CD8-positive, alpha-beta memory T cell (primary cell): ENCODE data around the gene MCM9. TPM values are rescaled to one million over a fixed set of nuclear protein-coding genes. Genes with fewer than 3 reads are reported as not detected.

ENCODE experiments used
- CTCF ChIA-PET: fragments of 350-600 bp; sonication (Branson Sonifier 250); formaldehyde crosslinking; loops from one replicate; lab custom pipeline; 2021; ENCODE audit warnings: antibody characterized with exemption; lab: Charles Lee
- POLR2A ChIA-PET: fragments of 350-600 bp; sonication (Branson Sonifier 250); formaldehyde crosslinking; loops from one replicate; lab custom pipeline; 2021; ENCODE audit warnings: antibody characterized with exemption; lab: Charles Lee
- DNase-seq, 5 donors: peaks; one replicate each; pipeline versions ENCODE4 v3.0.0 to v3.0.0-alpha.2; 2020 to 2022; ENCODE audit warnings: mixed read lengths in 1 of 5
- H3K27ac ChIP-seq: one replicate; pipeline ENCODE4 v1.7.0; 2013; ENCODE audit warnings: low read depth, mild to moderate bottlenecking, low read length, moderate library complexity
- H3K27me3 ChIP-seq: 2 replicates; pipeline ENCODE4 v1.7.0; 2013; ENCODE audit warnings: low read length, mild to moderate bottlenecking; ENCODE audit not compliant: insufficient read depth, poor library complexity, severe bottlenecking
- H3K36me3 ChIP-seq: 2 replicates; pipeline ENCODE4 v1.7.0; 2013; ENCODE audit warnings: mild to moderate bottlenecking, low read length, moderate library complexity; ENCODE audit not compliant: insufficient read depth
- H3K4me1 ChIP-seq: 2 replicates; pipeline ENCODE4 v1.7.0; 2013; ENCODE audit warnings: mild to moderate bottlenecking, low read length, moderate library complexity; ENCODE audit not compliant: insufficient read depth
- H3K4me3 ChIP-seq: 2 replicates; pipeline ENCODE4 v1.7.0; 2013; ENCODE audit warnings: mild to moderate bottlenecking, low read length
- H3K9me3 ChIP-seq: 2 replicates; pipeline ENCODE4 v1.7.0; 2013; ENCODE audit warnings: mild to moderate bottlenecking, low read length
- H3K27ac Mint-ChIP-seq, 8 donors: one replicate each; pipeline ENCODE4 v1.8.0; 2020 to 2021; ENCODE audit warnings: mixed read lengths in 8 of 8, mild to moderate bottlenecking in 6 of 8, inconsistent platforms in 3 of 8, moderate library complexity in 3 of 8
- H3K27me3 Mint-ChIP-seq, 2 donors: one replicate each; pipeline ENCODE4 v1.8.0; 2020 to 2021; ENCODE audit warnings: mixed read lengths in 2 of 2, mild to moderate bottlenecking in 1 of 2, moderate library complexity in 1 of 2
- H3K36me3 Mint-ChIP-seq, 3 donors: one replicate each; pipeline ENCODE4 v1.8.0; 2020 to 2021; ENCODE audit warnings: mixed read lengths in 3 of 3, inconsistent platforms in 1 of 3, mild to moderate bottlenecking in 1 of 3
- H3K4me1 Mint-ChIP-seq, 3 donors: one replicate each; pipeline ENCODE4 v1.8.0; 2020 to 2021; ENCODE audit warnings: mixed read lengths in 3 of 3, inconsistent platforms in 1 of 3, mild to moderate bottlenecking in 1 of 3
- H3K4me3 Mint-ChIP-seq, 7 donors: one replicate each; pipeline ENCODE4 v1.8.0; 2020 to 2021; ENCODE audit warnings: mixed read lengths in 7 of 7, mild to moderate bottlenecking in 6 of 7, moderate library complexity in 4 of 7, inconsistent platforms in 2 of 7
- H3K9me3 Mint-ChIP-seq, 5 donors: one replicate each; pipeline ENCODE4 v1.8.0; 2020 to 2022; ENCODE audit warnings: mixed read lengths in 5 of 5, mild to moderate bottlenecking in 3 of 5, moderate library complexity in 2 of 5, inconsistent platforms in 1 of 5
- polyA plus RNA-seq: library from polyadenylated mRNA; unstranded; fragments of 300-500 nt; fragmentation: Illumina TruSeq; gene quantifications from one replicate; pipeline ENCODE4 v1.2.3, GENCODE V29; 2021
- total RNA-seq, 2 experiments: library from RNA; stranded (reverse); gene quantifications; one replicate each; pipeline ENCODE4 v1.2.3, GENCODE V29; 2021

MCM9 gene
- total and polyA plus RNA-seq, 3 experiments from 2014 or later = 18.0 to 25.2 (median 21.3) TPM

DNA sequence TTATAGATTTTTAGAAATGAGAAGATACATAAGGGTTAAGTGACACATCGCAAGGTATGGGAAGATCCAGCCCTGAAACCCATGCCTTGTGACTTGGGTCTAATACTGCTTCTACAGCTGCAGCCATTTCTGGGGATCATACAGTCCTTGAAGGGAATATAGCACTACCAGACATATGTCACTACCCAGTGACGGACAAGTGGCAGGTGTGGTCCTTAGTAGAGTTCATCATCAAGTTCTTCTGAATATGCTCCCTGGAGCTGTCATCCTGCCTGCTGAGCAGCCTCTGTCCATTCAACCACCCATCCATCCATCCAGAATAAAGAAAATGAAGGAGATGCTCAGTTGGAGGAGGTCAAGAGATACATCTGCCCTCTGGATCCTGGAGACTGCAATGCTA is 159.6 kb downstream of the MCM9 start:
- Mint-ChIP-seq H3K4me3 (no peak overlapping the region), H3K4me1 (peaks cover 14 to 25% (median 18%) of the 10 kb centered on the region in 3 donors), H3K36me3 (no peaks in the 10 kb centered on the region), H3K27me3 (peaks cover 1 to 3% of the 10 kb centered on the region in 2 donors), H3K9me3 (no peaks in the 10 kb centered on the region), H3K27ac (no peak overlapping the region)
- H3K4me3 ChIP-seq = no peak overlapping the region
- no peak overlapping the region for H3K27ac ChIP-seq
- ChIA-PET CTCF (interaction anchor here (0.7 to 3.2 kb wide), 13 partner anchors 8 to 335 kb away, joined by 3 to 13 read pairs (median 3); no protein-coding TSS in a partner anchor), POLR2A (no interaction called here)
- no peaks in the 10 kb centered on the region for H3K9me3 ChIP-seq
- no peaks in the 10 kb centered on the region for H3K36me3 ChIP-seq
- no peak for DNase-seq
- H3K4me1 ChIP-seq = peaks cover 16% of the 10 kb centered on the region
- no peaks in the 10 kb centered on the region for H3K27me3 ChIP-seq

DNA sequence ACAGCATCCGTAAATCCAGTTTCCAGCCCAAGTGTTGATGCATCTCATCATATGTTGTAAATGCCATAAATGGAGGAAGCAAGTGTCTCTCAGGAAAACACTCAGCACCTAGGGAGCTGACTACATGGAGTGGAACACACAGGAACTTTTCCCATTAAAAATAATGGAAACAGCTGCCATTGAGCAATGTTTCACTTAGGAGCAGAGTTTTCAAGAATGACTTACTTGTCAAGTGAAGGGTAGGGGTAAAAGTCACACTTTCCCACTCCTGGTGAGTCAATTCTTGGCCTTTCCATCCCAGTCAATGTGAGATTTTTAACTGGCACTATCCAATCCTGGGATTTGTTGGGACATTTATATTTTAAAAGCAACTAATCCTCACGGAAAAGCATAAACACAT is 160.4 kb downstream of the MCM9 start:
- ChIA-PET CTCF (interaction anchor here (1.4 to 1.6 kb wide), 2 partner anchors 13 to 48 kb away, joined by 3 to 4 read pairs; no protein-coding TSS in a partner anchor), POLR2A (no interaction called here)
- H3K27me3 ChIP-seq = no peaks in the 10 kb centered on the region
- H3K4me3 ChIP-seq = no peak overlapping the region
- H3K27ac Mint-ChIP-seq = no peak overlapping the region
- peaks cover 1 to 3% of the 10 kb centered on the region in 2 donors for H3K27me3 Mint-ChIP-seq
- H3K4me1 ChIP-seq = peaks cover 16% of the 10 kb centered on the region
- H3K9me3 Mint-ChIP-seq = no peaks in the 10 kb centered on the region
- no peak overlapping the region for H3K27ac ChIP-seq
- no peak for DNase-seq
- H3K36me3 ChIP-seq = no peaks in the 10 kb centered on the region
- H3K9me3 ChIP-seq = no peaks in the 10 kb centered on the region
- no peak overlapping the region for H3K4me3 Mint-ChIP-seq
- H3K36me3 Mint-ChIP-seq = no peaks in the 10 kb centered on the region
- peaks cover 17 to 32% (median 24%) of the 10 kb centered on the region in 3 donors for H3K4me1 Mint-ChIP-seq

DNA sequence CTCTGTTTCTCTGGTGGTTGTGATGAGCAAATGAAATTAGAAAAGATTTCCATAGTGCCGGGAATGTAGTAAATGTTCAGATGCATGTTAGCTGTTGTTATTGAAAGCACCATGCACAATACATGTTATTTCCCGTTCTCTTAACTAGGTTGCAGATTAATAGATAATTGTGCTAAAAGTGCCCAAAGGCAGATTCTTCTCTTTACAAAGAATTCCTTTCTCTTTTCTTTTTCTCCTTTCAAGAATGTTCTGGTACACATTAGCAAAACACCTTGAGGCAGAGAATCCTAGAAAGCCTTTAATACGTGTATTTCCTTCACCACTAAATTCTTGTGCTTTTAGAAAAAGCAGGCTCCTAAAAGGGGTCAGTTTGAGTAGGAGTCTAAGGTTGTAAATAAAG is 162.1 kb downstream of the MCM9 start:
- H3K27ac Mint-ChIP-seq = no peak overlapping the region
- H3K9me3 Mint-ChIP-seq = no peaks in the 10 kb centered on the region
- H3K4me3 ChIP-seq = no peak overlapping the region
- no peaks in the 10 kb centered on the region for H3K36me3 ChIP-seq
- peaks cover 31 to 39% (median 37%) of the 10 kb centered on the region in 3 donors for H3K4me1 Mint-ChIP-seq
- ChIA-PET CTCF (no interaction called here), POLR2A (no interaction called here)
- H3K9me3 ChIP-seq = no peaks in the 10 kb centered on the region
- no peaks in the 10 kb centered on the region for H3K27me3 ChIP-seq
- H3K36me3 Mint-ChIP-seq = no peaks in the 10 kb centered on the region
- no peak overlapping the region for H3K4me3 Mint-ChIP-seq
- no peak for DNase-seq
- peaks cover 0 to 1% of the 10 kb centered on the region in 2 donors for H3K27me3 Mint-ChIP-seq
- peaks cover 30% of the 10 kb centered on the region for H3K4me1 ChIP-seq
- H3K27ac ChIP-seq = no peak overlapping the region

DNA sequence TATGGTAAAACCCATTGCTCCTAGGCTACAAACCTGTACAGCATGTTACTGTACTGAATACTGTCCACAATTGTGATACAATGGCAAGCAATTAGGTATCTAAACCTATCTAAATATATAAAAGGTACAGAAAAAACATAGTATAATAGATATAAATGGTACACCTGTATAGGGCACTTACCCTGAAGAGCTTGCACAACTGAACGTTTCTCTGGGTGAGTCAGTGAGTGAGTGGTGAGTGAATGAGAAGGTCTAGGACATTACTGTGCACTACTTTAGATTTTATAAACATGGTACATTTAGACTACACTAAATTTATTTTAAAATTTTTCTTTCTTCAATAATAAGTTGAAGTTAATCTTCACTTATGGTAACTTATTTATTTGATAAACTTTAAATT is 163.7 kb downstream of the MCM9 start:
- H3K9me3 ChIP-seq = no peaks in the 10 kb centered on the region
- no peak overlapping the region for H3K27ac ChIP-seq
- ChIA-PET POLR2A (no interaction called here), CTCF (interaction anchor here (0.7 to 1.9 kb wide), 4 partner anchors 29 to 206 kb away, joined by 3 to 7 read pairs (median 4); no protein-coding TSS in a partner anchor)
- Mint-ChIP-seq H3K4me1 (peaks cover 22 to 28% (median 26%) of the 10 kb centered on the region in 3 donors), H3K27ac (no peak overlapping the region), H3K4me3 (no peak overlapping the region), H3K9me3 (no peaks in the 10 kb centered on the region), H3K36me3 (no peaks in the 10 kb centered on the region), H3K27me3 (no peaks in the 10 kb centered on the region)
- no peak overlapping the region for H3K4me3 ChIP-seq
- H3K27me3 ChIP-seq = no peaks in the 10 kb centered on the region
- DNase-seq = no peak
- H3K4me1 ChIP-seq = peaks cover 18% of the 10 kb centered on the region
- H3K36me3 ChIP-seq = no peaks in the 10 kb centered on the region

DNA sequence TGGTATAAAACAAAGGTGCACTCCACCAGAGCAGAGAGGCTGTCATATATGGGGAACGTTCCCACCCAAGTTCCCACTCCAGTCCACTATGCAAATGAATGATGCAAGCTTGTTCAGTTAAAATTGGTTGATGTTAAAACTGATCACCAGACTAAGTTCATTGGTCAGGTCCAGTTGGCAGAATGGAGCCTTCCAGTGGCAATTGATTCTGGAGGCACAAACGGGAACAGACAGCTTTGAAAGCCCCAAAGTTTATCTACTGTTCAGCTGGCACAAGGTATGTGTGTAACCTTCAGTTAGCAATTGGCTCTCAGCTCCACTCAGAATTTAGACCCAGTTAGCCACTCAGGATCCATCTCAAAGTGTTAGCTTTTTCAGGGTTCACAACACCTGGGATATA is 164.1 kb downstream of the MCM9 start:
- CTCF ChIA-PET = interaction anchor here (0.7 to 1.9 kb wide), 3 partner anchors 30 to 206 kb away, joined by 3 to 7 read pairs (median 4); no protein-coding TSS in a partner anchor
- H3K4me1 Mint-ChIP-seq = peaks cover 22 to 28% (median 25%) of the 10 kb centered on the region in 3 donors
- POLR2A ChIA-PET = no interaction called here

DNA sequence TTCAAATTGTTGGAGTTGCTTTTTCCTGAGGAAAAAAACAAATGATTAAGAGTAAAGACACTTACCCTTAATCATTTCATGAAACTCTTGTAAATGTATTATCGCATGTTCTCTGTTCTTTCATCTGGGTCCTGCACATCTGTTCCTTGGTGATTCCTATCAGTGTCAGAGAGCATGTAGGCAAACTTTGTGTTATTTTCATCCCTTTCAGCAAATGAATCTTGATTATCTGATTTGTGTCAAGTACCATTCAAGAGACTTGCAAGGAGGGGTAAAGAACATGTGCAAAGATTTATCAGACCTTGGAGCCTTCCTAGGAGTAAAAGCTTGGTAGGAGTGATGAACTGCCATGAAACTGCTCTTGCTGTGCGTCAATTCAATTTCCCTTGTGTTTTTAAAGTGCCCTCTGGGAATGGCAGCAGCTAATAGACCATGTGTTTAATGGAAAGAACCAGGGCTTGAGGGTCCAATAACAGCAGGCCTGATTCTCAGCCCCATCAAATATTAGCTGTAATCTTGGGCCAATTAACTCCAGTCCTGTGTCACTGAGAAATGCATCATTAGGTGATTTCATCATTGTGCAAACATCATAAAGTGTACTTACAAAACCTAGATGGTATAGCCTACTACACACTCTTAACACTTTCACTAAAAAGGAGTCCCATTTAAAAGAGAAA is 164.7 kb downstream of the MCM9 start:
- no peaks in the 10 kb centered on the region for H3K27me3 ChIP-seq
- ChIA-PET POLR2A (no interaction called here), CTCF (interaction anchor here (0.7 to 1.9 kb wide), 3 partner anchors 30 to 205 kb away, joined by 3 to 7 read pairs (median 3); partner anchors contain the start of gene CEP85L)
- no peak overlapping the region for H3K27ac ChIP-seq
- no peaks in the 10 kb centered on the region for H3K36me3 ChIP-seq
- H3K36me3 Mint-ChIP-seq = no peaks in the 10 kb centered on the region
- no peak for DNase-seq
- no peaks in the 10 kb centered on the region for H3K9me3 ChIP-seq
- H3K4me3 ChIP-seq = no peak overlapping the region
- peaks cover 22 to 28% (median 25%) of the 10 kb centered on the region in 3 donors for H3K4me1 Mint-ChIP-seq
- no peaks in the 10 kb centered on the region for H3K9me3 Mint-ChIP-seq
- peak overlapping the region in 3 of 8 donors; percentile 47 to 81 (median 60) for H3K27ac Mint-ChIP-seq
- H3K4me3 Mint-ChIP-seq = no peak overlapping the region
- H3K27me3 Mint-ChIP-seq = no peaks in the 10 kb centered on the region
- peaks cover 16% of the 10 kb centered on the region for H3K4me1 ChIP-seq

More for the DNA sequence above, 164.1 kb downstream of the MCM9 start:
- no peak for DNase-seq
- Mint-ChIP-seq H3K27ac (peak overlapping the region in 1 of 8 donors; percentile 21), H3K36me3 (no peaks in the 10 kb centered on the region), H3K27me3 (no peaks in the 10 kb centered on the region), H3K9me3 (no peaks in the 10 kb centered on the region), H3K4me3 (no peak overlapping the region)
- H3K9me3 ChIP-seq = no peaks in the 10 kb centered on the region
- H3K4me3 ChIP-seq = no peak overlapping the region
- H3K4me1 ChIP-seq = peaks cover 16% of the 10 kb centered on the region
- no peaks in the 10 kb centered on the region for H3K27me3 ChIP-seq
- no peaks in the 10 kb centered on the region for H3K36me3 ChIP-seq
- no peak overlapping the region for H3K27ac ChIP-seq

DNA sequence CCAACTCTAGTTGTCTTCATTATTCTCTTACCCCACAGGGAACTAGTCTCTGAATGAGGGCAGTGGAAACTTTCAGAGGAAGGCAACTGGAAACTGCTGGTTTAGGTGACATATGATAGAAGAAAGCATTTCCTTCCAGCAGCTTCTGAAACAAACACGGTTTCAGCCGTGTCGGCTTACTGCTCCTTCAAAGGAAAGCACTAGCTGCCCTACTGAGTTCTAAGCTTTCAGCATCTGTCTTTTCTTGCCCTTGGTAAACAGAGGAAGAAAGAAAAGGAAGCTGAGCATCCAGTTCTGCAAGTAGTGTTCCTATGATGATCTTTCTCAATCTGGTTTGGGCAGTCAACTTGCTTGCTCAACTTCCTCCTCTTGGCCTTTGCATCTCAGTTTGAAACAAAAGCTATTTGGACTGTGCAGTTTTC is 166.0 kb downstream of the MCM9 start:
- peak overlapping the region; percentile 26 to 96 (median 86) for H3K27ac Mint-ChIP-seq
- H3K27me3 ChIP-seq = no peaks in the 10 kb centered on the region
- H3K4me3 Mint-ChIP-seq = peak overlapping the region in 6 of 7 donors; percentile 13 to 51 (median 42)
- H3K36me3 Mint-ChIP-seq = no peaks in the 10 kb centered on the region
- peak in 2 of 5 donors; percentile 17 to 21 for DNase-seq
- H3K36me3 ChIP-seq = no peaks in the 10 kb centered on the region
- no peaks in the 10 kb centered on the region for H3K9me3 Mint-ChIP-seq
- H3K4me1 ChIP-seq = peaks cover 16% of the 10 kb centered on the region
- H3K4me1 Mint-ChIP-seq = peaks cover 22 to 31% (median 25%) of the 10 kb centered on the region in 3 donors
- ChIA-PET POLR2A (interaction anchor here (0.6 to 1.0 kb wide), 2 partner anchors 20 to 126 kb away, joined by 4 read pairs; no protein-coding TSS in a partner anchor), CTCF (interaction anchor here (0.9 to 1.8 kb wide), 3 partner anchors 11 to 203 kb away, joined by 3 to 5 read pairs (median 4); partner anchors contain the start of gene CEP85L)
- no peaks in the 10 kb centered on the region for H3K9me3 ChIP-seq
- no peak overlapping the region for H3K4me3 ChIP-seq
- H3K27me3 Mint-ChIP-seq = no peaks in the 10 kb centered on the region
- no peak overlapping the region for H3K27ac ChIP-seq

DNA sequence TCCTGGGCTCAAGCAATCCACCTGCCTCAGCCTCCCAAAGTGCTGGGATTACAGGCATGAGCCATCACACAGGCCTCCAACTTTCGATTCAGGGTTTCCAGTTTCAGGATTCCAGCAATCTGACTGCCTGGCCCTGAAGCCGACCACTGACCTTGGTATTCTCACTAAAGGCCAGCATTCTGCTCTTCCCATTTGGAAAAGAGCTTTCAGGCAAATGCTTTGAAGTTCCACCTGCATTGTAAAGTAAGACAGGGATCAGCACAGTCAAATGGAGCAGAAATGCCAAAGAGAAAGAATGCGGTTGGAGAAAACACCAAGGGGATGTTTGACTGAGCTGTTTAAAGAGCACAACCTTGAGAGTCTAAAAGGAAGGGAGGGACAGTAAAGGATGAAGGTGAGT is 166.5 kb downstream of the MCM9 start:
- no peaks in the 10 kb centered on the region for H3K36me3 ChIP-seq
- Mint-ChIP-seq H3K4me3 (peak overlapping the region in 6 of 7 donors; percentile 27 to 51 (median 42)), H3K4me1 (peaks cover 22 to 31% (median 25%) of the 10 kb centered on the region in 3 donors), H3K27me3 (no peaks in the 10 kb centered on the region), H3K9me3 (no peaks in the 10 kb centered on the region), H3K27ac (peak overlapping the region in 7 of 8 donors; percentile 31 to 96 (median 88)), H3K36me3 (peaks cover 0 to under 1% (median 0%) of the 10 kb centered on the region in 3 donors)
- ChIA-PET CTCF (interaction anchor here (0.9 to 1.8 kb wide), 3 partner anchors 11 to 203 kb away, joined by 3 to 5 read pairs (median 4); partner anchors contain the start of gene CEP85L), POLR2A (interaction anchor here (1.0 kb wide), 1 partner anchor 127 kb away, joined by 4 read pairs; no protein-coding TSS in a partner anchor)
- H3K27ac ChIP-seq = no peak overlapping the region
- H3K4me1 ChIP-seq = peaks cover 16% of the 10 kb centered on the region
- H3K27me3 ChIP-seq = no peaks in the 10 kb centered on the region
- H3K4me3 ChIP-seq = no peak overlapping the region
- no peak for DNase-seq
- no peaks in the 10 kb centered on the region for H3K9me3 ChIP-seq
